Type B pancreatic cell (in vitro differentiated cells): ENCODE data around the gene SLC6A3. TPM values are rescaled to one million over a fixed set of nuclear protein-coding genes. Genes with fewer than 3 reads are reported as not detected.

ENCODE experiments used
- DNase-seq: peaks from one replicate; pipeline ENCODE4 v3.0.0; 2021; ENCODE audit warnings: mixed read lengths; ENCODE audit not compliant: unreplicated experiment; ENCODE audit errors: extremely low spot score
- H3K27ac Mint-ChIP-seq: 2 replicates; pipeline ENCODE4 v1.8.0; 2021; ENCODE audit warnings: mild to moderate bottlenecking, mixed read lengths
- H3K27me3 Mint-ChIP-seq: 2 replicates; pipeline ENCODE4 v1.8.0; 2021; ENCODE audit warnings: mixed read lengths
- H3K36me3 Mint-ChIP-seq: 2 replicates; pipeline ENCODE4 v1.8.0; 2021; ENCODE audit warnings: mixed read lengths
- H3K4me1 Mint-ChIP-seq: one replicate; pipeline ENCODE4 v1.8.0; 2021; ENCODE audit warnings: mixed read lengths; ENCODE audit not compliant: unreplicated experiment
- H3K4me3 Mint-ChIP-seq: 2 replicates; pipeline ENCODE4 v1.8.0; 2021; ENCODE audit warnings: mild to moderate bottlenecking, mixed read lengths
- H3K9me3 Mint-ChIP-seq: 2 replicates; pipeline ENCODE4 v1.8.0; 2021; ENCODE audit warnings: mixed read lengths
- total RNA-seq: library from RNA; stranded (reverse); gene quantifications from 2 replicates; pipeline ENCODE4 v1.2.1, GENCODE V29; 2021; ENCODE audit warnings: low replicate concordance
- TF ChIP-seq, protein P1 (sequence below): fragments of 200-600 bp; sonication (generic); conservative IDR thresholded peaks from 2 replicates; pipeline ENCODE4 v1.5.0; 2021; ENCODE audit warnings: antibody characterized with exemption, mild to moderate bottlenecking

The SLC6A3 gene
- total RNA-seq, 1 donor from 2014 or later: 0.19 TPM

DNA sequence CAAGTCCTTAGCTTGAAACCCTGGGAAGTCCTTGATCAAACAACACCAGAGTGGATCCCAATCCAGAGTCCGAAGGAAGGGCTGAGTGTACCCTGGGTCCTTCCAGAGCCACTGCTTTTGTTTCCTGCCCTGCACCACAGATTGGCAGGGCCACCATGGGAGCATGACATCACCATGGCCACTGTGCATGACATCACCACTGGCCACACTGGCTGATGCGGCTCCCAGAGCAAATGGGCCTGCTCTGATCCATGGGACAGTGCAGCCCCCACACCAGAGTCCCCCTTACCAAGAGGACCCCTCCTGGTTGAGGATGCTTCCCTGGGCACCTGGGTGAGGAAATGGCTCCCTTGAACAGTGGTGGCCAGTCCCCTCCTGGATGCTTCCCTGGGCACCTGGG lies 9.9 kb downstream of the SLC6A3 start:
- Mint-ChIP-seq H3K36me3 (no peaks in the 10 kb centered on the region), H3K4me3 (no peak overlapping the region), H3K27me3 (peaks cover 45% of the 10 kb centered on the region), H3K9me3 (peaks cover 7% of the 10 kb centered on the region), H3K4me1 (no peaks in the 10 kb centered on the region), H3K27ac (no peak overlapping the region)
- TF ChIP-seq, protein P1, sequence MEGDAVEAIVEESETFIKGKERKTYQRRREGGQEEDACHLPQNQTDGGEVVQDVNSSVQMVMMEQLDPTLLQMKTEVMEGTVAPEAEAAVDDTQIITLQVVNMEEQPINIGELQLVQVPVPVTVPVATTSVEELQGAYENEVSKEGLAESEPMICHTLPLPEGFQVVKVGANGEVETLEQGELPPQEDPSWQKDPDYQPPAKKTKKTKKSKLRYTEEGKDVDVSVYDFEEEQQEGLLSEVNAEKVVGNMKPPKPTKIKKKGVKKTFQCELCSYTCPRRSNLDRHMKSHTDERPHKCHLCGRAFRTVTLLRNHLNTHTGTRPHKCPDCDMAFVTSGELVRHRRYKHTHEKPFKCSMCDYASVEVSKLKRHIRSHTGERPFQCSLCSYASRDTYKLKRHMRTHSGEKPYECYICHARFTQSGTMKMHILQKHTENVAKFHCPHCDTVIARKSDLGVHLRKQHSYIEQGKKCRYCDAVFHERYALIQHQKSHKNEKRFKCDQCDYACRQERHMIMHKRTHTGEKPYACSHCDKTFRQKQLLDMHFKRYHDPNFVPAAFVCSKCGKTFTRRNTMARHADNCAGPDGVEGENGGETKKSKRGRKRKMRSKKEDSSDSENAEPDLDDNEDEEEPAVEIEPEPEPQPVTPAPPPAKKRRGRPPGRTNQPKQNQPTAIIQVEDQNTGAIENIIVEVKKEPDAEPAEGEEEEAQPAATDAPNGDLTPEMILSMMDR: no peak
- no peak for DNase-seq

DNA sequence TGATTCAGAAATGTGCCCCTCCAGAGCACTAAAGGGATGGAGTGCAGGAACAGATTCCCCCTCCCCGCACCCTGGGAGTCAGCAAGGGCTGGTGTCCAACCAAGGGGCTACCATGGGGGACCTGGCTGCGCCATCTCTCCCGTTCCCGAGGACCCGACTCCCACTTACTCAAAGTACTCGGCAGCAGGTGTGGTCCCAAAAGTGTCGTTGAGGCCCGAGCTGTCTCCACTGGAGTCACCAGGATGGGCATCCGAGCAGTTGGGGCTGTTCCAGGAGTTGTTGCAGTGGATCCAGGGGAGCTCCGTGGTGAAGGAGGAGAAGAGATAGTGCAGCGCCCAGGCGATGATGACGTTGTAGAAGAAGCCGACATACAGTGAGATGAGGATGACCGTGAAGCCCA lies 12.9 kb downstream of the SLC6A3 start:
- no peak overlapping the region for H3K27ac Mint-ChIP-seq
- no peaks in the 10 kb centered on the region for H3K4me1 Mint-ChIP-seq
- DNase-seq: peak; percentile 60
- H3K9me3 Mint-ChIP-seq: peaks cover 13% of the 10 kb centered on the region
- peaks cover 3% of the 10 kb centered on the region for H3K36me3 Mint-ChIP-seq
- TF ChIP-seq, protein P1: no peak
- no peak overlapping the region for H3K4me3 Mint-ChIP-seq
- H3K27me3 Mint-ChIP-seq: peaks cover 29% of the 10 kb centered on the region

DNA sequence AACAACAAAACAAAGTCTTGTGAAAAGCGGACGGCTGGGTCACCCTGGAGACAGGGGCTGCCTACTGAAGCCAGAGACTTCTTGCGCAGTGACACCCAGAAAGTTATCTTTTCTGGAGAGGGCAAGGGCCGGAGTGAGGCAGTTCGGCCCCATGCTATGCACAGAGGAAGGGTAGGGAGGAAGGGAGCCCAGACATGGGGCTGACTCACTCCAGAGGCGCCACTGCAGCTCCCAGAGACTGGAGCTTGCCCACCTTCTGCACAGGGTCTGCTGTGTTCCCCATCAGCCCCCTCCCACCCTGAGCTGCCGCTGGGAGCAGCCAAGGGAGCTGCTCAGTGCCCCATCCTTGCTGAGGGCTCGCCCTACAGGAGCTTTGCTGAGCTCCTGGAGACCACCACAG lies 13.3 kb downstream of the SLC6A3 start:
- TF ChIP-seq, protein P1: no peak
- Mint-ChIP-seq H3K36me3 (peaks cover 3% of the 10 kb centered on the region), H3K4me3 (no peak overlapping the region), H3K27ac (no peak overlapping the region), H3K27me3 (peaks cover 27% of the 10 kb centered on the region), H3K9me3 (peaks cover 16% of the 10 kb centered on the region), H3K4me1 (no peaks in the 10 kb centered on the region)
- DNase-seq: no peak

DNA sequence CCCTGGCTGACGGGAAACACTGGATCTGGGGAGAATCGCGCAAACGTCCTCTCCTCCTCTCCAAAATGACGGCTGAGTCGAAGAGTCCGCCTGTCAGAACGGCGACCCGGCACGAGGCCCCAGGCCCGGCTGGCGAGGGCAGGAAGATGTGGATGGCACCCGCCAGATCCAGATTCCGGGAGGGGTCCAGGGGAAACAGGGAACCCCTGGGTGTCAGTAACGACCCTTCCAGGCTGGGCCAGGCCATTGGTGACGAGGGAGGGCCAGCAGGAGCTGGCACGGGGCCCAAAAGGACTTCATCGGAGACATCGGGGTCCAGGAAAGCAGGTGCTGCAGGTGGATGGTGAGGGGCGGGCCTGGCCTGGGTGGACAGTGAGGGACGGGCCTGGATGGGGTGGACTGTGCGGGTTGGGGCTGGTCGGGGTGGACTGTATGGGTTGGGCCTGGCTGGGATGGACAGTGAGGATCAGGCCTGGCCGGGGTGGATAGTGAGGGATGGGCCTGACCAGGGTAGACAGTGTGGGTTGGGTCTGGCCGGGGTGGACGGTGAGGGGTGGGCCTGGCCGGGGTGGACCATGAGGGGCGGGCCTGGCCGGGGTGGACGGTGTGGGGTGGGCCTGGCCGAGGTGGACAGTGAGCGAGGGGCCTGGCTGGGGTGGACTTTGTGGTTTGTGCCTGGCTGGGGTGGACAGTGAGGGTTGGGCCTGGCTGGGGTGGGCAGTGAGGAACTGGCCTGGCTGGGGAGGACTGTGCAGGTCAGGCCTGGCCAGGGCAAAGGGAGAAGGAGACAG lies 14.0 kb downstream of the SLC6A3 start:
- TF ChIP-seq, protein P1: no peak
- H3K27me3 Mint-ChIP-seq: peaks cover 26% of the 10 kb centered on the region
- no peak overlapping the region for H3K4me3 Mint-ChIP-seq
- H3K27ac Mint-ChIP-seq: no peak overlapping the region
- H3K9me3 Mint-ChIP-seq: peaks cover 16% of the 10 kb centered on the region
- H3K36me3 Mint-ChIP-seq: peaks cover 3% of the 10 kb centered on the region
- no peaks in the 10 kb centered on the region for H3K4me1 Mint-ChIP-seq
- DNase-seq: peak; percentile 67

DNA sequence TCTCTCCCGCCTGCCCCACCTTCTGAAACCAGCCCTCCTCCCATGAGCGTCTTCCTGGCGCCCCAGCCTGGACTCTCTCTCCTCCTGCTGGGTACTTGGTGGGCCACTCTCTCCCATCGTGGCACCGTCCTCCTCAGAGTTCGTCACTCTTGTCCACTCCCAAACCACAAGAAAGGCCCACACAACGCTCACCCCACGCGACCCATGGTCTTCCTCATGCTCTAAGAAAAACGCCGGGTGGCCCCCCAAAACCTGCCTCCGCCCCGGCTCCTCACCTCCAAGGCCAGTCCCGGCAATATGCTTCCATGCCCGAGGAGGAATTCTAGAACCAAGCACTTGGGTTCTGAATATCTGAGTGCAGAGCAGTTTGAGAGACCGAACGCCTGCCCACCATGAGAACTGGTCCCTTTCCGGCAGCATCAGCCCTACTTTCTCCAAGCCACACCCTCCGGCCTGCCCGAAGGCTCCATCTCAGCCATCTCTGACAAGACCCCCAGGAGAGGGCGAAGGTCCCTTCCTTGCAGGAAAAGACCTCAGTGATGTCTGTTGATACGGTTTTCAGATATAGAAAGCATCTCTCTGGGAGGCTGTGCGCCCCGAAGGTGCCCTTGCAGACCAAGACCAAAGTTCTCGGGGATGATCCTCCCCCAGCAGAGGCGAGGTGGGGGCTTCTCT lies 15.0 kb downstream of the SLC6A3 start:
- peaks cover 16% of the 10 kb centered on the region for H3K9me3 Mint-ChIP-seq
- H3K4me1 Mint-ChIP-seq: no peaks in the 10 kb centered on the region
- no peak overlapping the region for H3K4me3 Mint-ChIP-seq
- no peak for DNase-seq
- TF ChIP-seq, protein P1: no peak
- H3K27me3 Mint-ChIP-seq: peaks cover 28% of the 10 kb centered on the region
- peaks cover 3% of the 10 kb centered on the region for H3K36me3 Mint-ChIP-seq
- no peak overlapping the region for H3K27ac Mint-ChIP-seq
